IMR-90 (cell line): Measurements from ENCODE around the gene APCS. TPM values are rescaled to one million over a fixed set of nuclear protein-coding genes. Genes with fewer than 3 reads are reported as not detected.

ENCODE experiments used
- ATAC-seq: fragments of 200-7000 bp; cut with Tn5 transposase; 2 replicates; pipeline ENCODE4 v1.9.1; 2020; ENCODE audit warnings: low read depth, mild to moderate bottlenecking, moderate library complexity
- BruUV-seq: library from RNA; stranded (reverse); fragments of 400-500 nt; replicated peaks from 2 replicates; lab custom pipeline; 2021; lab: Mats Ljungman, UMichigan
- CTCF ChIA-PET: fragments of 300-600 bp; formaldehyde crosslinking; extraction: SDS; loops from one replicate; lab custom pipeline; 2021; ENCODE audit warnings: antibody characterized with exemption; lab: Yijun Ruan, JAX
- POLR2A ChIA-PET: fragments of 300-600 bp; sonication (Branson Sonifier 250); formaldehyde crosslinking; loops from one replicate; lab custom pipeline; 2022; ENCODE audit warnings: antibody characterized with exemption; ENCODE audit not compliant: unreplicated experiment; lab: Charles Lee
- DNase-seq: peaks from one replicate; pipeline ENCODE4 v3.0.0; 2013
- H2AFZ ChIP-seq: replicated peaks from 2 replicates; pipeline ENCODE3; 2013; ENCODE audit warnings: low read length, mild to moderate bottlenecking; ENCODE audit not compliant: poor library complexity
- H2AK5ac ChIP-seq: 2 replicates; pipeline ENCODE4 v1.6.1; 2013; ENCODE audit warnings: low read depth, low read length, inconsistent platforms
- H2AK9ac ChIP-seq: replicated peaks from 2 replicates; pipeline ENCODE3; 2013; ENCODE audit warnings: mild to moderate bottlenecking, low read depth, low read length, moderate library complexity; ENCODE audit not compliant: poor library complexity
- H2BK120ac ChIP-seq: 2 replicates; pipeline ENCODE4 v1.6.1; 2013; ENCODE audit warnings: low read depth, low read length, inconsistent platforms
- H2BK15ac ChIP-seq: 3 replicates; pipeline ENCODE4 v1.6.1; 2013; ENCODE audit warnings: low read depth, low read length, inconsistent platforms
- H2BK20ac ChIP-seq: 2 replicates; pipeline ENCODE4 v1.6.1; 2013; ENCODE audit warnings: low read depth, mild to moderate bottlenecking, inconsistent platforms, low read length, moderate library complexity
- H2BK5ac ChIP-seq: 2 replicates; pipeline ENCODE4 v1.6.1; 2013; ENCODE audit warnings: mild to moderate bottlenecking, low read depth, low read length, inconsistent platforms; ENCODE audit not compliant: poor library complexity, severe bottlenecking
- H3K14ac ChIP-seq: replicated peaks from 2 replicates; pipeline ENCODE4 v1.6.1; 2013; ENCODE audit warnings: low read depth, low read length, inconsistent platforms
- H3K18ac ChIP-seq: 2 replicates; pipeline ENCODE4 v1.6.1; 2013; ENCODE audit warnings: low read depth, low read length, control low read depth
- H3K23ac ChIP-seq: 2 replicates; pipeline ENCODE4 v1.6.1; 2013; ENCODE audit warnings: low read depth, low read length, inconsistent platforms
- H3K27ac ChIP-seq: 2 replicates; pipeline ENCODE4 v1.5.1; 2013; ENCODE audit warnings: mild to moderate bottlenecking, control low read depth, low read length; ENCODE audit not compliant: insufficient read depth
- H3K27me3 ChIP-seq: 2 replicates; pipeline ENCODE4 v1.6.1; 2013; ENCODE audit warnings: low read length; ENCODE audit not compliant: control insufficient read depth, insufficient read depth
- H3K36me3 ChIP-seq: 2 replicates; pipeline ENCODE4 v1.6.1; 2013; ENCODE audit warnings: low read length, mixed read lengths; ENCODE audit not compliant: control insufficient read depth, insufficient read depth
- H3K4ac ChIP-seq: 2 replicates; pipeline ENCODE4 v1.6.1; 2013; ENCODE audit warnings: low read depth, low read length, inconsistent platforms
- H3K4me1 ChIP-seq: 2 replicates; pipeline ENCODE4 v1.6.1; 2013; ENCODE audit warnings: low read length, mixed read lengths; ENCODE audit not compliant: control insufficient read depth, insufficient read depth
- H3K4me2 ChIP-seq: 2 replicates; pipeline ENCODE4 v1.6.1; 2013; ENCODE audit warnings: low read depth, mild to moderate bottlenecking, control low read depth, low read length, moderate library complexity
- H3K4me3 ChIP-seq: 2 replicates; pipeline ENCODE4 v1.5.1; 2013; ENCODE audit warnings: low read depth, mild to moderate bottlenecking, control low read depth, low read length, moderate library complexity; ENCODE audit not compliant: insufficient read depth
- H3K56ac ChIP-seq: 2 replicates; pipeline ENCODE4 v1.6.1; 2013; ENCODE audit warnings: low read length, inconsistent platforms; ENCODE audit not compliant: insufficient read depth; ENCODE audit errors: extremely low read depth
- H3K79me1 ChIP-seq, 2 experiments: 2 replicates each; pipeline ENCODE4 v1.6.1; 2013; ENCODE audit warnings: low read length in 2 of 2, inconsistent platforms in 1 of 2, low read depth in 1 of 2
- H3K9ac ChIP-seq: 2 replicates; pipeline ENCODE4 v1.6.1; 2013; ENCODE audit warnings: low read depth, low read length, control low read depth
- H3K9me1 ChIP-seq: 2 replicates; pipeline ENCODE4 v1.6.1; 2013; ENCODE audit warnings: low read length, inconsistent platforms; ENCODE audit not compliant: insufficient read depth
- H3K9me3 ChIP-seq: 2 replicates; pipeline ENCODE4 v1.6.1; 2013; ENCODE audit warnings: low read length; ENCODE audit not compliant: control insufficient read depth, insufficient read depth
- H4K20me1 ChIP-seq: 2 replicates; pipeline ENCODE4 v1.6.1; 2013; ENCODE audit warnings: low read length, inconsistent platforms; ENCODE audit not compliant: insufficient read depth
- H4K5ac ChIP-seq: 2 replicates; pipeline ENCODE4 v1.6.1; 2013; ENCODE audit warnings: mild to moderate bottlenecking, low read depth, low read length, control low read depth
- H4K8ac ChIP-seq, 2 experiments: 2 replicates each; pipeline ENCODE4 v1.6.1; 2013; ENCODE audit warnings: low read depth in 2 of 2, low read length in 2 of 2, control low read depth in 1 of 2, inconsistent platforms in 1 of 2
- H4K91ac ChIP-seq: 2 replicates; pipeline ENCODE4 v1.6.1; 2013; ENCODE audit warnings: low read depth, low read length, inconsistent platforms; ENCODE audit not compliant: insufficient read depth
- BHLHE40 ChIP-seq: fragments of 150-350 bp; IDR thresholded peaks from 2 replicates; pipeline ENCODE4 v1.6.1; 2016; ENCODE audit warnings: mild to moderate bottlenecking, low read depth, low read length
- CEBPB ChIP-seq: IDR thresholded peaks from 2 replicates; pipeline ENCODE4 v1.6.1; 2012; ENCODE audit warnings: low read depth, low read length, improper control_type of control experiment
- CHD1 ChIP-seq: IDR thresholded peaks from 2 replicates; pipeline ENCODE4 v1.6.1; 2012; ENCODE audit warnings: low read depth, low read length, improper control_type of control experiment
- ELK1 ChIP-seq: fragments of 150-350 bp; IDR thresholded peaks from 2 replicates; pipeline ENCODE4 v1.6.1; 2016; ENCODE audit warnings: low read depth, mild to moderate bottlenecking, low read length, moderate library complexity, borderline replicate concordance
- FOS ChIP-seq: fragments of 150-350 bp; IDR thresholded peaks from 2 replicates; pipeline ENCODE4 v1.6.1; 2016; ENCODE audit warnings: low read depth, low read length
- MAFK ChIP-seq: IDR thresholded peaks from 2 replicates; pipeline ENCODE4 v1.6.1; 2012; ENCODE audit warnings: low read depth, low read length, improper control_type of control experiment
- MAZ ChIP-seq: IDR thresholded peaks from 2 replicates; pipeline ENCODE4 v1.6.1; 2012; ENCODE audit warnings: low read depth, mild to moderate bottlenecking, low read length, improper control_type of control experiment, moderate library complexity, borderline replicate concordance
- MXI1 ChIP-seq: IDR thresholded peaks from 2 replicates; pipeline ENCODE4 v1.6.1; 2012; ENCODE audit warnings: low read depth, mild to moderate bottlenecking, low read length, moderate library complexity, borderline replicate concordance
- NFE2L2 ChIP-seq: fragments of 150-350 bp; IDR thresholded peaks from 2 replicates; pipeline ENCODE4 v1.6.1; 2016; ENCODE audit warnings: low read depth, mild to moderate bottlenecking, low read length
- POLR2A ChIP-seq: IDR thresholded peaks from 2 replicates; pipeline ENCODE4 v1.6.1; 2012; ENCODE audit warnings: mild to moderate bottlenecking, low read depth, low read length
- RAD21 ChIP-seq: IDR thresholded peaks from 2 replicates; pipeline ENCODE4 v1.6.1; 2012; ENCODE audit warnings: low read length, improper control_type of control experiment
- RCOR1 ChIP-seq: IDR thresholded peaks from 2 replicates; pipeline ENCODE4 v1.6.1; 2012; ENCODE audit warnings: mild to moderate bottlenecking, low read length, improper control_type of control experiment; ENCODE audit not compliant: insufficient replicate concordance
- RFX5 ChIP-seq: IDR thresholded peaks from 2 replicates; pipeline ENCODE4 v1.8.0; 2012; ENCODE audit warnings: low read depth, mild to moderate bottlenecking, low read length, moderate library complexity
- SMC3 ChIP-seq: fragments of 150-350 bp; IDR thresholded peaks from 2 replicates; pipeline ENCODE4 v1.6.1; 2016; ENCODE audit warnings: low read depth, mild to moderate bottlenecking, antibody characterized with exemption, low read length, moderate library complexity
- USF2 ChIP-seq: fragments of 150-350 bp; IDR thresholded peaks from 2 replicates; pipeline ENCODE4 v1.6.1; 2017; ENCODE audit warnings: mild to moderate bottlenecking, antibody characterized with exemption, low read length, low read depth
- WGBS, 2 experiments: methylation state at CpG; one replicate each; pipeline versions ENCODE4 v1.1.5 to v1.1.7; 2013; ENCODE audit warnings: missing lambda C conversion rate in 2 of 2; ENCODE audit not compliant: insufficient read length in 1 of 2; ENCODE audit errors: extremely low coverage in 2 of 2; 5-methylcytosine and 5-hydroxymethylcytosine counted together
- dilution Hi-C: fragments of 300-500 bp; cut with HindIII; formaldehyde crosslinking; loops from one replicate; pipeline ENCODE4 v1.14.3; 2018; ENCODE audit warnings: low sequenced_read_pairs; ENCODE audit not compliant: unreplicated experiment
- in situ Hi-C: fragments of 300-500 bp; cut with MboI; formaldehyde crosslinking; loops from 3 replicates; pipeline ENCODE4 v1.14.3; 2019; ENCODE audit warnings: low sequenced_read_pairs, inconsistent platforms, mixed read lengths
- intact Hi-C: fragments of 100-400 bp; cut with micrococcal nuclease; formaldehyde crosslinking; loops from 2 replicates; pipeline ENCODE4 v1.10.0; 2022
- polyA plus RNA-seq, 3 experiments: library from polyadenylated mRNA; depleted of rRNA; stranded (reverse); fragments of >200 nt; gene quantifications; 2 replicates each; pipeline ENCODE4 v1.2.3, GENCODE V29; 2012; ENCODE audit warnings: low replicate concordance in 1 of 3
- total RNA-seq: library from RNA; depleted of rRNA; stranded (reverse); fragments of >200 nt; gene quantifications from 2 replicates; pipeline ENCODE4 v1.2.3, GENCODE V29; 2012
- TF ChIP-seq, protein P1 (sequence below): conservative IDR thresholded peaks from 2 replicates; pipeline ENCODE4 v1.5.1; 2012; ENCODE audit warnings: mild to moderate bottlenecking, low read depth, low read length, improper control_type of control experiment

Gene APCS
- total and polyA plus RNA-seq, 2 of the 4 experiments (the other 2 are of a cell fraction): not detected

DNA sequence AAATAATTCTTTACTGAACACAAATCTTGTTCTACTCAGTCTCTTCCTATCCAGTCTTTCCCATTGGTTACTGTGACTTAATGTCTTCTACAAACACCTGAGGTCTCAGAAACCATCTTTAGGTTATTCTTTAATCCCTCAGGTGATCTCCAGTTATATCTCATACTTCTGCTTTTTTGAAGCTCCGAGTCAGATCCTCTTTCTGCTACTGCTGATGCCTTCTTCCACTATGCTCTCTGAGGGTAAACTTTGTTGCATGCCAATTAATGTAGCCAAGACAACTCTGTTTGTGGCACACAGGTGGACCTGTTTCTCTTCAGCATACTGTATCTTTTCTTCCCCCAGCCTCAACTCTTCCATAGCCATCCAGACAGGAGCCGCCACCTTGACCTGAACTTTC is 3.1 kb upstream of the APCS start:
- ATAC-seq: no peak
- 63% methylated on average over 1 of the region's 2 CpGs; no CpG with 5 or more reads in 1 of the 2 experiments for WGBS, 2 experiments
- Histone ChIP-seq H3K4ac (no peak overlapping the region), H4K8ac (no peak overlapping the region), H2AFZ (no peak overlapping the region), H3K9me1 (no peaks in the 10 kb centered on the region), H3K14ac (no peak overlapping the region), H3K18ac (no peak overlapping the region), H4K20me1 (no peaks in the 10 kb centered on the region), H3K4me1 (no peaks in the 10 kb centered on the region), H4K5ac (no peak overlapping the region), H3K36me3 (no peaks in the 10 kb centered on the region), H4K91ac (no peak overlapping the region), H3K56ac (no peak overlapping the region), H2BK15ac (no peak overlapping the region), H3K4me3 (no peak overlapping the region), H3K27me3 (no peaks in the 10 kb centered on the region), H2AK9ac (no peak overlapping the region), H2BK5ac (no peak overlapping the region), H3K27ac (no peak overlapping the region), H3K23ac (no peak overlapping the region), H2AK5ac (no peak overlapping the region), H2BK120ac (no peak overlapping the region), H3K9ac (no peak overlapping the region), H3K79me1 (no peaks in the 10 kb centered on the region), H3K9me3 (peaks cover 2% of the 10 kb centered on the region; the same call in 1 of the 2 replicates), H2BK20ac (no peak overlapping the region), H3K4me2 (no peak overlapping the region)
- ChIA-PET POLR2A (no interaction called here), CTCF (no interaction called here)
- no peak for DNase-seq
- intact Hi-C loops (no loop called here), dilution Hi-C loops (no loop called here), in situ Hi-C loops (no loop called here)
- TF ChIP-seq, protein P1, sequence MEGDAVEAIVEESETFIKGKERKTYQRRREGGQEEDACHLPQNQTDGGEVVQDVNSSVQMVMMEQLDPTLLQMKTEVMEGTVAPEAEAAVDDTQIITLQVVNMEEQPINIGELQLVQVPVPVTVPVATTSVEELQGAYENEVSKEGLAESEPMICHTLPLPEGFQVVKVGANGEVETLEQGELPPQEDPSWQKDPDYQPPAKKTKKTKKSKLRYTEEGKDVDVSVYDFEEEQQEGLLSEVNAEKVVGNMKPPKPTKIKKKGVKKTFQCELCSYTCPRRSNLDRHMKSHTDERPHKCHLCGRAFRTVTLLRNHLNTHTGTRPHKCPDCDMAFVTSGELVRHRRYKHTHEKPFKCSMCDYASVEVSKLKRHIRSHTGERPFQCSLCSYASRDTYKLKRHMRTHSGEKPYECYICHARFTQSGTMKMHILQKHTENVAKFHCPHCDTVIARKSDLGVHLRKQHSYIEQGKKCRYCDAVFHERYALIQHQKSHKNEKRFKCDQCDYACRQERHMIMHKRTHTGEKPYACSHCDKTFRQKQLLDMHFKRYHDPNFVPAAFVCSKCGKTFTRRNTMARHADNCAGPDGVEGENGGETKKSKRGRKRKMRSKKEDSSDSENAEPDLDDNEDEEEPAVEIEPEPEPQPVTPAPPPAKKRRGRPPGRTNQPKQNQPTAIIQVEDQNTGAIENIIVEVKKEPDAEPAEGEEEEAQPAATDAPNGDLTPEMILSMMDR: no peak
- TF ChIP-seq RCOR1: no peak
- TF ChIP-seq RAD21: no peak
- TF ChIP-seq CEBPB: no peak
- no peak for TF ChIP-seq FOS
- TF ChIP-seq MAZ: no peak
- no peak for TF ChIP-seq ELK1
- no peak for TF ChIP-seq CHD1
- TF ChIP-seq SMC3: no peak
- no peak for TF ChIP-seq USF2
- no peak for TF ChIP-seq BHLHE40
- no peak for TF ChIP-seq MXI1
- no peak for TF ChIP-seq POLR2A
- TF ChIP-seq NFE2L2: no peak
- no peak for TF ChIP-seq MAFK
- TF ChIP-seq RFX5: no peak
- no TSS peak for BruUV-seq
